GM19463 (cell line): ENCODE results near the gene CCNQ.

Experiments used
- ATAC-seq: cut with Tn5 transposase; IDR thresholded peaks from one replicate; pipeline ENCODE4 v1.9.1; 2021; ENCODE audit warnings: mild to moderate bottlenecking, moderate library complexity; ENCODE audit not compliant: unreplicated experiment

The CCNQ gene

GRCh38 chrX:153546386-153546785, 52.6 kb downstream of the CCNQ start:
- ATAC-seq: no peak

DNA sequence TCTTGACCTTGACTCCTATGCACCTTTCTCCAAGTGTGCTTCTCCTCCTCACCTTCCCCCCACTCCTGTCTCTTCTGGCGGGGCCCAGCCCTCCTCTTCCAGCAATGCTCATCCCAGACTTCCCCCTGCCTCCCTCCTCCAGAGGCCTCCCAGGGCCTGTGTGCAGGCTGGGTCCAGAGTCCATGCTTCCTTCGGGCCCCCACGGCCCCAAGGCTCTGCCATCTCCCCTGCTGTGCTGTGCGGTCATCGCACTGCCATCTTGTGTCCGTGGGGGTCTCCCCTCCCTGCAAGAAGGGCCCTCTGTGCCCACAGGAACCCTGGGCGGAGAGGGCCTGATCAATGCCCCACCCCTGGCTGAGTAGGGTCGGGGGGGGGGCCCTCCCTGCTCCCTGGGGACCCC, 54.2 kb downstream of the CCNQ start:
- no peak for ATAC-seq

GRCh38 chrX:153539979-153540358, 59.0 kb downstream of the CCNQ start:
- no peak for ATAC-seq

DNA sequence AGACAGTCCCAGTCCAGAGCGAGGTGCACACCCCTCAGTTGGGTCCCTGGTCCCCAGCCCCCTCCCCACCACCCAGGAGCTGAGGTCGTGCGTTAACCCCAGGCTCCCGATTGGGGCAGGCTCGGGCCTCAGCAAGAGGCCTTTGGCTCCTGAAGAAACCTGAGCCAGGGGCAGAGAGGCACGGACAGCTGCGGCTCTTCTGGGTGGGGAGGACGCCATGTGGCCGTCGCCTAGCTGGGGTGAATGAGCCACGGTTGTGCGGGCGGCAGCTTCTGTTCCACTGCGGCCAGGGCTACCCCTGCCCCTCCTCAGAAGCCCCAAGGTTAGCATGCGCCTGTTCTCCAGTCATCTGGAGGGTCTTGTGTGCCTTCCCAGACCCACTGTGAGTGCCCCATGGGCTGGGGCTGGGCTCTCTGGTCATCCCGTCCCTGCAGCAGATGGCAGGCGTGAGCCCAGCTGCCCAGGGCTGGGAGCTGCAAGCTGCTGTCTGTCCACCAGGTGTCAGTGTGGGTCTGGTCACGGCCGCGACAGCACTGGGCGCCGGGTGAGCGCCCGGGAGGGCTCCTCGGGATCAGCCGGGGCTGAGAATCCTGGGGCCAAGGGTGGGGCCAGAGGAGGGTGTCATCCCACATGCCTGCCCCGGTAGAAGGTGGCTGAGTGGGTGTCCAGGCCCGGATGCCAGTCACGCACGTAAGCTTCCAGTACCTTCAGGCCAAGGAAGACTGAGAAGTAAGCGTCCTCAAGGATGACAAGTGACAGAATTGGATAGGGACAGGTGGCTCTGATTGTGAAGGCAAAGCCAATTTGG, 59.6 kb downstream of the CCNQ start:
- ATAC-seq: peak; percentile 91

- no peak for ATAC-seq
These were observed 60.5 kb downstream of the CCNQ start for GRCh38 chrX:153538424-153538823.
